H1 (cell line): ENCODE measurements around the gene PCDH9. TPM values are rescaled to one million over a fixed set of nuclear protein-coding genes. Genes with fewer than 3 reads are reported as not detected.

Experiments
- SAP30 ChIP-seq: fragments of 300-600 bp; sonication (generic); IDR thresholded peaks from 2 replicates; pipeline ENCODE4 v1.7.1; 2012; ENCODE audit warnings: low read length, moderate library complexity, mild to moderate bottlenecking, inconsistent platforms; ENCODE audit not compliant: insufficient read depth, insufficient replicate concordance
- polyA plus RNA-seq, 7 experiments: library from polyadenylated mRNA; depleted of rRNA in 3 of 7; stranded (reverse) in 5 of 7; unstranded in 2 of 7; fragments of >200 nt in 5 of 7; fragments of 200-250 nt in 2 of 7; gene quantifications; 1 replicate in 5 of 7; 2 replicates in 1 of 7; 4 replicates in 1 of 7; pipeline versions ENCODE4 v1.2.1 to v1.2.3, GENCODE V29; 2011 to 2013; ENCODE audit warnings: missing spikeins in 2 of 7, mixed read lengths in 2 of 7
- total RNA-seq: library from RNA; stranded (reverse); fragmentation: NEBNext Ultra II Directional; extraction: Animal tissue kit (Norgen Biotek cat#: 25700); gene quantifications from 2 replicates; pipeline ENCODE4 v1.2.1, GENCODE V29; 2021

Gene PCDH9
- total and polyA plus RNA-seq, 2 of the 8 experiments (the other 6 are each of a cell fraction or from before 2014, with no cell fraction given), result 0.12 to 0.60 TPM

GRCh38 chr13:67259208-67259607 lies 29.1 kb upstream of the PCDH9 start (continued):
- no peak for TF ChIP-seq SAP30
